Progenitor cell of endocrine pancreas (in vitro differentiated cells): Measurements from ENCODE around the gene SLC8A2. TPM values are rescaled to one million over a fixed set of nuclear protein-coding genes. Genes with fewer than 3 reads are reported as not detected.

Experiments
- DNase-seq: peaks from one replicate; pipeline ENCODE4 v3.0.0; 2021; ENCODE audit warnings: low spot score; ENCODE audit not compliant: unreplicated experiment
- H3K27ac Mint-ChIP-seq: 2 replicates; pipeline ENCODE4 v1.8.0; 2021; ENCODE audit warnings: mild to moderate bottlenecking, moderate library complexity, mixed read lengths
- H3K27me3 Mint-ChIP-seq: 2 replicates; pipeline ENCODE4 v1.8.0; 2021; ENCODE audit warnings: mixed read lengths
- H3K36me3 Mint-ChIP-seq: 2 replicates; pipeline ENCODE4 v1.8.0; 2022; ENCODE audit warnings: mixed read lengths; ENCODE audit not compliant: insufficient read depth
- H3K4me1 Mint-ChIP-seq: 2 replicates; pipeline ENCODE4 v1.8.0; 2021; ENCODE audit warnings: low read depth, mixed read lengths
- H3K4me3 Mint-ChIP-seq: 2 replicates; pipeline ENCODE4 v1.8.0; 2021; ENCODE audit warnings: low read depth, mild to moderate bottlenecking, moderate library complexity, mixed read lengths
- H3K9me3 Mint-ChIP-seq: 2 replicates; pipeline ENCODE4 v1.8.0; 2021; ENCODE audit warnings: low read depth, mixed read lengths
- CTCF ChIP-seq: fragments of 200-600 bp; sonication (generic); IDR thresholded peaks from one replicate; pipeline ENCODE4 v1.5.0; 2021; ENCODE audit warnings: antibody characterized with exemption, mild to moderate bottlenecking; ENCODE audit not compliant: unreplicated experiment
- total RNA-seq: library from RNA; stranded (reverse); gene quantifications from 2 replicates; pipeline ENCODE4 v1.2.1, GENCODE V29; 2021

The SLC8A2 gene
- total RNA-seq, 1 donor from 2014 or later, result 1.2 TPM

GRCh38 chr19:47469719-47470118 is 2.0 kb downstream of the SLC8A2 start:
- DNase-seq, result no peak
- H3K27ac Mint-ChIP-seq, result no peak overlapping the region
- H3K4me3 Mint-ChIP-seq, result no peak overlapping the region
- H3K4me1 Mint-ChIP-seq, result peaks cover 6% of the 10 kb centered on the region
- H3K36me3 Mint-ChIP-seq, result no peaks in the 10 kb centered on the region
- no peak for TF ChIP-seq CTCF
- H3K9me3 Mint-ChIP-seq, result no peaks in the 10 kb centered on the region
- H3K27me3 Mint-ChIP-seq, result peaks cover 55% of the 10 kb centered on the region

- TF ChIP-seq CTCF, result no peak
- H3K27ac Mint-ChIP-seq, result no peak overlapping the region
- H3K4me1 Mint-ChIP-seq, result peaks cover 6% of the 10 kb centered on the region
- no peaks in the 10 kb centered on the region for H3K36me3 Mint-ChIP-seq
- H3K27me3 Mint-ChIP-seq, result peaks cover 59% of the 10 kb centered on the region
- DNase-seq, result no peak
- H3K4me3 Mint-ChIP-seq, result no peak overlapping the region
- H3K9me3 Mint-ChIP-seq, result no peaks in the 10 kb centered on the region
Measured at GRCh38 chr19:47469363-47469700, 2.4 kb downstream of the SLC8A2 start.

- no peak for DNase-seq
- TF ChIP-seq CTCF, result no peak
Measured at GRCh38 chr19:47467914-47468313, 3.8 kb downstream of the SLC8A2 start.

GRCh38 chr19:47465957-47466356 is 5.7 kb downstream of the SLC8A2 start:
- H3K36me3 Mint-ChIP-seq, result no peaks in the 10 kb centered on the region
- H3K27ac Mint-ChIP-seq, result no peak overlapping the region
- H3K4me3 Mint-ChIP-seq, result no peak overlapping the region
- peaks cover 57% of the 10 kb centered on the region for H3K27me3 Mint-ChIP-seq
- H3K4me1 Mint-ChIP-seq, result peaks cover 2% of the 10 kb centered on the region
- TF ChIP-seq CTCF, result no peak
- H3K9me3 Mint-ChIP-seq, result no peaks in the 10 kb centered on the region
- DNase-seq, result no peak

More at GRCh38 chr19:47467914-47468313, 3.8 kb downstream of the SLC8A2 start:
- peak overlapping the region; percentile 41 for H3K27ac Mint-ChIP-seq
- peaks cover 59% of the 10 kb centered on the region for H3K27me3 Mint-ChIP-seq
- H3K4me1 Mint-ChIP-seq, result peaks cover 6% of the 10 kb centered on the region
- no peaks in the 10 kb centered on the region for H3K36me3 Mint-ChIP-seq
- no peak overlapping the region for H3K4me3 Mint-ChIP-seq
- H3K9me3 Mint-ChIP-seq, result no peaks in the 10 kb centered on the region

- no peak for DNase-seq
- Mint-ChIP-seq H3K4me3 (no peak overlapping the region), H3K27ac (no peak overlapping the region), H3K4me1 (peaks cover 2% of the 10 kb centered on the region), H3K36me3 (no peaks in the 10 kb centered on the region), H3K27me3 (peaks cover 49% of the 10 kb centered on the region), H3K9me3 (no peaks in the 10 kb centered on the region)
- TF ChIP-seq CTCF, result no peak
Measured at GRCh38 chr19:47464675-47465419, 6.8 kb downstream of the SLC8A2 start.
